Left kidney (tissue), 2 donors: ENCODE measurements around the gene SLC34A3. TPM values are rescaled to one million over a fixed set of nuclear protein-coding genes. Genes with fewer than 3 reads are reported as not detected.
"Not testable (repeated sequence)": the region's sequence is repeated elsewhere in the genome, so short reads cannot be mapped to it uniquely, and the experiment has no call there.

Source experiments
- DNase-seq: peaks from one replicate; pipeline ENCODE4 v3.0.0-alpha.2; 2013
- polyA plus RNA-seq: library from polyadenylated mRNA; unstranded; fragments of 120-200 nt; gene quantifications from one replicate; pipeline ENCODE4 v1.2.1, GENCODE V29; 2013; ENCODE audit not compliant: insufficient read length

SLC34A3 gene
- polyA plus RNA-seq, 1 donor = 7.4 TPM

DNA sequence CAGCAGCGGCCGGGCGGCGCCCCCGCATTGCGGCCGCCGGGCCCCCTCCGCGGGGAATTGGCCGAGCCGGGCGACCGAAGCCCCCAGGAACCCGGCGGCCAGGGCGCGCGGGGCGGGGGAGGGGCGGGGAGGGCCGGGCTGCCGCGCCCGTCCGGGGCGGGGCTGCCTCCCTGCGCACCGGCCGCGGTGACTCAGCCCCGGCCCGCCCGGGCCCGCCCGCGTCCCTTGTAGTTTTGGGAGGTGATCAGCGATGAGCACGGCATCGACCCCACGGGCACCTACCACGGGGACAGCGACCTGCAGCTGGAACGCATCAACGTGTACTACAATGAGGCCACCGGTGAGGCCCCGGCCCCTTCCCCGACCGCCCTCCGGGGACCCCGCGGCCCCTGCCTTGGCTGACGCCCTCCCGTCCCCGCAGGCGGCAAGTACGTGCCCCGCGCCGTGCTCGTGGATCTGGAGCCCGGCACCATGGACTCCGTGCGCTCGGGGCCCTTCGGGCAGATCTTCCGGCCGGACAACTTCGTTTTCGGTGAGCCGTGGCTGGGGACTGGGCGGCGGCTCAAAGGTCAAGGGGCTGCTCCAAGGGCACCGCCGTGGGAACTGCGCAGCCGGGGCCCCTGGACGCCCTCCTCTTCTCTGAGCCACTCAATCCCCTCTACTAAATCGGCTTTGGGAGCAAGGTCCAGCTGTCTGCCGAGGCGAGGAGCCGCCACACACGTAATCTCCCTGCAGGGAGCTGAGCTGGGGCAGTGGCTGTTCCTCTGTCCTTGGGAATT, 11.0 kb downstream of the SLC34A3 start:
- DNase-seq = no peak

DNA sequence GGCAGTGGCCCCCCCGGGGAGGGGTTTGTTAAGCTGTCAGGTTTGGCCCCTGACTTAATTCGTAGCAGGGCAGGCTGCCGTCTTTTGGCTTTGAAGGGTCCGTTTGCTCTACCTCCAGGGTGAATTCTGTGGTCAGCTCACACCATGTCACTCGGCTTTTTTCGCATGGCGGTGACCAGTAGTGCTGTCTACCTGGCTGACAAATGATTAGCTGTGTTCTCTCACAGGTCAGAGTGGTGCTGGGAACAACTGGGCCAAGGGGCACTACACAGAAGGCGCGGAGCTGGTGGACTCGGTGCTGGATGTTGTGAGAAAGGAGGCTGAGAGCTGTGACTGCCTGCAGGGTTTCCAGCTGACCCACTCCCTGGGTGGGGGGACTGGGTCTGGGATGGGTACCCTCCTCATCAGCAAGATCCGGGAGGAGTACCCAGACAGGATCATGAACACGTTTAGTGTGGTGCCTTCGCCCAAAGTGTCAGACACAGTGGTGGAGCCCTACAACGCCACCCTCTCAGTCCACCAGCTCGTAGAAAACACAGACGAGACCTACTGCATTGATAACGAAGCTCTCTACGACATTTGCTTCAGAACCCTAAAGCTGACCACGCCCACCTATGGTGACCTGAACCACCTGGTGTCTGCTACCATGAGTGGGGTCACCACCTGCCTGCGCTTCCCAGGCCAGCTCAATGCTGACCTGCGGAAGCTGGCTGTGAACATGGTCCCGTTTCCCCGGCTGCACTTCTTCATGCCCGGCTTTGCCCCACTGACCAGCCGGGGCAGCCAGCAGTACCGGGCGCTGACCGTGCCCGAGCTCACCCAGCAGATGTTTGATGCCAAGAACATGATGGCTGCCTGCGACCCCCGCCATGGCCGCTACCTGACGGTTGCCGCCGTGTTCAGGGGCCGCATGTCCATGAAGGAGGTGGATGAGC, 11.8 kb downstream of the SLC34A3 start:
- DNase-seq = no peak

- not testable (repeated sequence) for DNase-seq
Observed at GRCh38 chr9:137243266-137243625, 12.5 kb downstream of the SLC34A3 start.

DNA sequence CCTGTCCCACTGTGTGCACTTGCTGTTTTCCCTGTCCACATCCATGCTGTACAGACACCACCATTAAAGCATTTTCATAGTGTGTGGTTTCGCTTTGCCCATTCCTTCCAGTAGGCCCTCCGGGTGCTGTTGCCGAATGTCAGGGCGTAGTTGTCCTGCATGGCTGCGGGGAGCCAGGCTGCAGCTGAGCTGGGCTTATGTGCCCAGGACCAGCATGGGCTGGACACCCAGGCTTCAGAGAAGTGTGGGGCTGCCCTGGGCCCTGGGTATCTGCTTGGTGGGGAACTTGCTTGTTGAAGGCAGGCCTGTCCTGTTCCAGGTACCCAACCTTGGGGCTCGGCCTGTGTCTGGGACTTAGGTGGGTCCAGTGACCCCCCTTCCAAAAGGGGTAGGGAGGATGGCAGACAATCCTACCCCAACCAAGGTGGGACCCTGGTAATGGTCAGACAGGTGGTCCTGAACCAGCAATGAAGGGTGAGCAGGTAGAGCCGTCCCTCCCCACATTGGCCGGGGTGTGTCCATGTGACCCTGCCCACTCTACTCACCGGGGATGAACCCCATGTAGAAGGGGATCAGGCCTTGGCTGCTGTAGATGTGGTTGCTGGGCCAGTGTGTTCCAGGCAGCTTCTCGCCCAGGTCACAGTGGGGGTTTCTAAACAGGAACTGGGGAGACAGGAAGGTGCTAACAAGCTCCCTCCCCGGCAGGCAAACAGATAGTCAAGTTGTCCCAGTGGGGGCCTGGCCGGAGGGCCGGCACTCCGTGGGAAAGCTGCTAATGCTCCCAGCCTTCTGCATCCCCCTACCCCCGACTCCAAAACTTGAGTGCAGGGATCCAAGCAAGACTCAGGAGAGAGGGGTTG, 13.2 kb downstream of the SLC34A3 start:
- DNase-seq = no peak

- DNase-seq = no peak
Observed at GRCh38 chr9:137244486-137245449, 14.1 kb downstream of the SLC34A3 start.

DNA sequence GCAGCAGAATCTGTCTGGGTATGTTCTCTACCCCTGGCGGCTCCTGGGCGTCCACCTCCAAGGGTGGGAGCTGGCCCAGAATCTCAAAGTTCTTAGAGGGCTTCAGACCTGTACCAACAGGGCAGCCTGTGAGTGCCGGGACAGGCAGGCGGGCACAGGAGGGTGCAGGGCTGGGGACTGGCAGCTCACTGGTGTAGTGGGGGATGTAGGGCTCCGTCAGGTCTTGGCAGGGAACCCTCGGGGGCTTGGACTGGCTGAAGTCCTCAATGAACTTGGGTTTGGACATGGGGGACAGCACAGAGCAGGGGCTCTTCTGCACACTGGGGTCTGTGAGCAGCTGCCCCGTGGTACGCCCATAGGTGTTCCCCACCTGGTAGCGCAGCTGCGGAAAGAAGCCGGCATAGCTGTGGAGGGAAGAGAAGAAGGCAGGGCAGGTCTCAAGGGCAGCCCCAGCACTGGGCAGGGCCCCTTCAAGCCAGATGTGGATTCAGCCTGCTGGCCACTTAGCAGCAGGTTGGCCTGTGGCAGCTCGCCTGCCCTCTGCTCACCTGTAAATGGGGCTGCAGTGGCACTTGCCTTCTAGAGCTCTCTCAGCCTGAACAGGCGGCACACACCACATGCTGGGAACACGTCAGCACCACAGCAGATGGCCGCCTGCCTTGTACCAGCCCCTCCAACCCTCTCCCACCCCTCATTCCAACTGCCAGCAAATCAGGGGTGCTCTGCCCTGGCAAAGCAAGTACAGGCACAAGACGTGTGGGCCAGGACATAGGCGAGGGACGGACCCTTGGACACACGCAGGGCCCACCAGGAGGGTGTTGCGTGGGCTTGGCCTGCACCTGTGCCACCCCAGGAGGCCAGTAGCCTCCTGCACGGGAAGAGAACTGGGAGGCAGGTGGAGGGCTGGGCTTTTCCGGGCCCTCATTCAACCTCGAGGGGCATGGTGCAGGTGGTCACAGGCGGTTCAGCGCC, 15.0 kb downstream of the SLC34A3 start:
- DNase-seq = no peak

- DNase-seq = no peak
Observed at GRCh38 chr9:137247135-137247915, 16.6 kb downstream of the SLC34A3 start.

DNA sequence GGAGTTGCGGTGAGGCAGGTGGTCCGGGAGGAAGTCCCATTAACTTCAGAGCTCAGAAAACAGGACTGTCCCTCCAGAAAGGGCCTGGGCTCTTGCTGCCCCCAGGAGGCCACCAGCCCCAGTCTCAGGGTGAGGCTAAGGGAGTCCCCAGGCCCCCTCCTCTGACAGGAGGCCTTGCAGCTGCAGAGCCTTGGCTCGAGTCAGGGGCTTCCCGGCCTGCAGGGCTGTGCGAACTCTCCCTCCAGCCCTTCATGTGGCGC, 17.1 kb downstream of the SLC34A3 start:
- no peak for DNase-seq

DNA sequence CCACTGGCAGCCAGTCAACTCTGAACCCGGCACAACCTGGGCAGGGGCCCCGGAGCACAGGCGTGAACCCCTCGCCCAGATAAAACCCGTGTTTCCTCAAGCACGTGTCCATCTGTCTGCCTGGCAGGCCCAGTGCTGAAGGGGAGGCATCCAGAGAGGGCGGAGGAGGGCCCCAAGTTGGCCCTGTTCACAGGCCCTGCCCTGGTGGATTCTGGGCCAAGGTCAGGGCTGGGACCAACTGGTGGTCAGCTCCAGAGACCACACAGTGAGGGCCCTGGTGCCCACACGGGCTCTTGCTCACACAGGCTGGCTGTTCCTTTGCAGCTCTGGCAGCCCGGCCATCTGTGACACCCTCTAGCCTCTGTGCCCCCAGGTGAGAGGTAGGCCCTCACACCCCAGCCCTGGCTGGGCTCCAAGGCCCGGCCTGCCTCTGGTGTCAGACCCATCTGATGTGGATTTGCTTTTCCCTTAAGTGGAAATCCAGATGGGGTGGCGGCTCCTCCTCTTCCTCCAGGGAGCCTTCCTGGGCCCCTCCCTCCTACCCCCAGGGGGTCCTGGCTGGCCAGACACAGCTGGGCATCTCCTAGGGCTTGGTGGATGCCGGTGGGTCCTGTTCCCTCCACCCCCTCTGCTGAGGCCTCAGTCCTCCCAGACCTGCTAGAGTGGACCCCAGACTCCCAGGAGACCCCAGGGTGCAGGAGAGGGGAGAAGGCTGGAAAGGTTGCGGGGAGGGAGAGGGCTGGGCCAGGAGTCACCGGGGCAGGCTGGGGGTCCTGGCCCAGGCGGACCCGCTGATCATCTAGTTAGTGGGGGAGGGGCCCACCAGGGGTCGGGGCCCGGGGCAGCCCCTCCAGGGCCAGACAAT, 19.9 kb downstream of the SLC34A3 start:
- DNase-seq = no peak

DNA sequence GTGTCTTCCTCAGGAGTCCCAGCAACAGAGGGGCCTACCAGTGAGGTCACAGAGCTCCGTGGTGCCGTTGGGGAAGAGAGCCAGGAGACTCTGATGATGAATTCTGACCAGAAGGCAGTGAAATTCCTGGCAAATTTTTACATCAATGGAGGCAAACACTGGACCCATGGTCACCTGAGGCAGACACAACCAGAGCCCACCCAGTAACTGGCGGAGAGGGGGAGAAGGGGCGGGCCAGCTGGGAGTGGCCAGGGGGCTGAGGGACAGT, 20.4 kb downstream of the SLC34A3 start, which contains the start of gene STPG3:
Gene STPG3, plus strand, starts transcription at position 93 of the 268 bp plus-strand sequence. Its CDS starts 1 bp downstream, at position 94.
- DNase-seq = no peak

DNA sequence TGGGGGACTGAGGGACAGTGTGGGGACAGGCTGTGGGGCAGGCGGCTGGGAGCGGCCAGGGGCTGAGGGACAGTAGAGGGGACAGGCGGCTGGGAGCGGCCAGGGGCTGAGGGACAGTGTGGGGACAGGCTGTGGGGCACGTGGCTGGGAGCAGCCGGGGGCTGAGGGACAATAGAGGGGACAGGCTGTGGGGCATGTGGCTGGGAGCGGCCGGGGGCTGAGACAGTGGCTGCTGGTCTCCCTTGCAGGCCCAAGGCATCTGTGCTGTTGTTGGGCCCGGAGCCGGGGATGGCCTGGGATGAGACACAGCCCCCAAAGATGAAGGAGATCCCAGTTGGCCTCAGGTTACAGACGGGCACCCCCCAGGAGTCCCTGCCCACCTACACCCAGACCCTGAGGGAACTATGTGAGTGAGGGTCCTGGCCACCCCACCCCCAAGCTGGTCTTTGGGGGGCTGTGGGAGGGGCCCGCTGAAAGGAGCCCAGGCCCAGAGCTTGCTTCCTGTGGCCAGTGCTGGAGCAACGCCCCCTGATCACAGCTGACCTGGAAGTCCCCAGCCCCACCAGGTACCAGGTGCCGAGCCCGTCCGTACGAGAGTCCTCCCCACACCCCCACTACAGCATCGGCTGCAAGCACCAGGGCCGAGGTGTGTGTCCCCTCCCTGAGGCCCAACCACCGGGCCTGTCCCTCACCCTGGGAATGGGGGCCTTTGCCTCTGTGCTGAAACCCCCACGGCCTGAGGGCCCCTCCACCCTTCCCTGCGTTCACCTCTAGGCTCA, 21.0 kb downstream of the SLC34A3 start:
- DNase-seq = no peak

DNA sequence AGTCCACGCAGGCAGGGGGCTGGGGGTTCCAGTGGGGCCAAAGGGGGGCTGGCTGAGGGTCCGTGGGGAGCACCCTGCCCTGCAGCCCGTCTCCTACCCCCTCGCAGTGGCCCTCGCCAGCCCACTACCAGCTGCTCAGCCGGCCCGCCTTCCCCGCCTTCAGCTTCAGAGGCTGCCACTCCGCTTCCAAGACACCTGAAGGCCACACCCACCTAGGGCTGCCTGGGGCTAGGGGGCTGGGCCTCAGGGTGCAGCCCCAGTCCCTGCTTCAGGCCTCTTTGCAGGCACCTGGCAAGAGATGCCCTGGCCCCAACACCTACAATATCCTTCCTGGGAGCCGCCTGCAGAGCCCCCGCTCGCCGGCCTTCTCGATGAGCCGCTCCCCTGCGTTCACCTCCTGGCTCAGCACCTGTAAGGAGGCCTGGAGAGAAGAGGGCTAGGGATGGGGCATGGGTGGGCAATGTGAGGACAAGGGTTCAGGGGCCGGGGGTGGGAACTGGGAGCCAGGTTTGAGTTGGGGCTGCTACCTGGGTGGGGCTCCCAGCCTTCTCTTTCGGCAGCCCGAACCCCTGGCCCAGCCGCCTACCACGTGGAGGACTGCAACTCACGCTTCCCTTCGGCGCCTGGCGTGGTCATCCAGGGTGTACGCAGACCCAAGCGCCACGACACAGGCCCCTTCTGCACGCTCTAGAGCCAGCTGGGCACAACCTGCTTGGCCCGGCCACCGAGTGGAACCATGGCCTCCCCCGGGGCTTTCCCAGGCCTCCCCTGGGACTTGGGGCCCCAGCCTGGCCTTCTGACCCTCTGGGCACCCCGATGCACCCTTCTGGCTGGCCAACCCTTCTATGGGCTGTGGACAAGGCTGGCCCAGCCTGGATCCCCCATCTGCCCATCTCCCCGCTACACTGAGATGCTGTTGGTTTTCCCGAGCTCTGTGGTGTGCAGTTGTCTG, 22.1 kb downstream of the SLC34A3 start:
- DNase-seq = no peak

DNA sequence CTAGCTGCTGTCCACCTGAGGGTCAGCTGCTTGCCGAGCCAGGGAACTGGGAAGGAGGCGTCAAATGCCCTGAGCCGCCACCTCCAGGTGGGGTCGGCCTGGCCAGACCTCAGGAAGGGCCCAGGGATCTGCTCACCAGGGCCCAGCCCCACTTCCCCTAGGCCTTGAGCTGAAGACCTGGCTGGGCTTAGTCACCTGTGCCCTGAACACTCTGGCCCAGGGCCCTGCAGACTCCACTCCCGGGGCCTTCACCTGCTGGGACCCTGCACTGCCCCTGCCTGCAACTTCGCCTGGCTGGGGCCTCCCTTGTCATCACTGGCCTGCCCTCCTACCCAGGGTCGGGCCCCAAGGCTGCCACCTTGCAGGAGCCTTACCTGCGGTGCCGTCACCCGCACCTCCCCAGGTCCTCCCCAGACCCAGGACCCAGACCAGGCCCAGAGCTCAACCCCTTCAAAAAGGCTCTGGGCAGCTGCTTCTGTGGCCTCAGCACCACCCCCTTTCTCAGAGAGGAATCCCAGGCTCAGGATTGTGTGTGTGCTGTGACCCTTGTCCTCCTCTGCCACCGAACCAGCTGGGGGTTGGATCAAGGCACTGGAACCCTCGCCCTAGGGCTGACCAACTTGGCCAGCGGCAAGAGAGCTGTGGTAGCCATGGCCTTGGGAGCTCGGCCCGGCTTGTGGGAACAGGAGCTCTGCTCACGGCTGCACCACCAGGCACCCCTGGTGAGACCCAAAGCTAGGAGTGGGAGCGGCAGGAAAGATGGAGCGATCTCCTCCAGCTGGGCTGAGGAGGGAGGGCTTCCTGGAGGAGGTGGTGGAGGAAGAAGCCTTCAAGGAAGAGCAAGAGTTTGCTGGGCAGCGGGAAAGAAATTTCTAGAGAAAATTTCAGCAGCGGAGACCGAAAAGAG, 23.3 kb downstream of the SLC34A3 start:
- DNase-seq = no peak

GRCh38 chr9:137254624-137255447, 24.1 kb downstream of the SLC34A3 start, which contains the start of gene NELFB:
TSS of gene NELFB (plus strand) at chr9:137255327.
- peak; percentile 91 for DNase-seq
